GM19043 (cell line): Measurements from ENCODE around the gene RBM8A.

ENCODE experiments used
- ATAC-seq: cut with Tn5 transposase; IDR thresholded peaks from one replicate; pipeline ENCODE4 v1.9.1; 2021; ENCODE audit warnings: low read depth; ENCODE audit not compliant: unreplicated experiment

RBM8A gene

DNA sequence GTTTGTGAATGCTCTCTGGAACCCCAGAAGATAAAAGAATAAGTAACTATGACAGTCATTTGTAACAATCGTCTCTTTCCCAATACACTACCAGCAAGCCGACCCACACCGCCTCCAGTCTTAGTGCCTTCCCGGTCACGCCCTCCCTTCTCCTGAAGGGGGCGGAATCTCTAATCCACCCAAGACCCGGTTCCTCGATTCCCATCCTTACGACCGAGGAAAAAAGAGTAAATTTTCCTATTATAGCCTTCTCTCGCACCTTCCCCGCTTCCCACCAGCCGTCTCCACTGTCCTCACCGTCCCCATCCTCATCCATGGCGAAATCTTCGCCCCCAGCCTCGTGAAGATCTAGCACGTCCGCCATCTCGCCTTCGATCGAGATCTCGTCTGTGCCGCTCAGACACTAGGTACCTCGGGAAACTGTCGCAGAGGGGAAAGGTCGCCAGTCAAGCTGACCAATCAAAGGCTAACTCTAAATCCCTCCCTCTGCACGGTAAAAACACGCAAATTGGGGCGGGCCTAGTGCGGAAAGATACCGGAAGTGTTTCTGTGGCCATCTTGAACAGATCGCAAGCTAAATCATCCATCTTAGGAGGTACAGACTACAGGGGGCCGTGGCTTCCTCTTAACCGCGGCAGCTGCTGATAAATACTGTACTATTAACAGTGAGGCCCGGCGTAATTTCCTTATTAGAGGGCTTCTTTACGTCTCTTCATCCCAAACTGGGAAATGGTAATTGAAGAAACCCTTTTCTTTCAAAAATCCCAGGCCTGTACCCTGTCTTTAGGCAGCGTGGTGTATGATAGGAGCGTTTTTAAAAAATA lies at the start of gene RBM8A:
Gene RBM8A (minus strand): TSS at position 422 of the 824 bp plus-strand sequence. CDS start 58 bp downstream, at position 364.
- peak; percentile 96 for ATAC-seq

DNA sequence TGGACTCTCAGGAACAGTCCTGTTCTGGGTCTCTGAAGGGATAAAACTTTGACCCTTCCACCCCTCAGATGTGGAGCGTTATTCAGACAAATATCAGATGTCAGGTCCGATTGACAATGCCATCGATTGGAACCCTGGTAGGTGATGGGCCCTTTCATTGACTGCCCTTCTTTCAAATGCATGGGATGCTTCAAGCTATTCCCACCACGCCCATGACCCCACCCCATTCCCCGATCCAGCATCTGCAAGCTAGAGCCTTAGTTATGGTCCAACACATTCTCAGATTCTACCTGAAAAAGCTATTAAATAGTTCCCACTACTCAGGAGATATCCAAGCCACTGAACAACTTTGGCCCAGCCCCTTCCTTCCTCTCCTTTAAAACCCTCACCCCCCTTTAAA lies 49.7 kb upstream of the RBM8A start:
- ATAC-seq: no peak

DNA sequence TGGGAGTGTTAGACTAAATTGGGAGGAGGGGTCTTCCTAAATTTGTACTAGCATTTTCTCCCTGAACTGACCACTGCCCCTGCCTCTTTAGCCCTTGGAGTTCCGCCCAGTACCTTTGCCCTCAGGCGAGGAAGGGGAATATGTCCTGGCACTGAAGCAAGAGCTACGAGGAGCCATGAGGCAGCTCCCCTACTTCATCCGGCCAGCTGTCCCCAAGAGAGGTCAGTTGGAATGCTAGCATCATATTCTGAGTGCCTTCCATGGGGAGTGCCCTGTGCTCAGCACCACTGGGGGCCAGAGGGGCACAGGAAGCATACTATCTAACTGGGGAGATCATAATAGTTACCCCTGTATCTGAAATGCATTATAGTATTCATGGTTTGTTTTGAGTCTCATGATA lies 47.9 kb upstream of the RBM8A start:
- ATAC-seq: no peak

DNA sequence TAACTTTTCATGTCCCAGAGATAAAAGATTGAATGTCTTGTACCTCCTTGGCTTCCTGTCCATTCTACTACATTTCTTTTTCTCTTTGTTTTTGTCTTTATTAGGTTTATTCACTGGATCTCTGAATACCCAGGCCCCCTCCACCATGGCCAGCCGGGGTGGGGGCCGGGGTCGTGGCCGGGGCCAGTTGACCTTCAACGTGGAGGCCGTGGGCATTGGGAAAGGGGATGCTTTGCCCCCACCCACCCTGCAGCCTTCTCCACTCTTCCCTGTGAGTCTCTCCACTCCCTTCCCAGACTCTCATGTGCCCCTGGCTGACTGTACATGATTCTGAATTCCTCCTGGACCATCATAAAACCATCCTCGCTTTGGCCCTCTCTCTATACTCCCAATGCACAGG lies 47.4 kb upstream of the RBM8A start:
- no peak for ATAC-seq

DNA sequence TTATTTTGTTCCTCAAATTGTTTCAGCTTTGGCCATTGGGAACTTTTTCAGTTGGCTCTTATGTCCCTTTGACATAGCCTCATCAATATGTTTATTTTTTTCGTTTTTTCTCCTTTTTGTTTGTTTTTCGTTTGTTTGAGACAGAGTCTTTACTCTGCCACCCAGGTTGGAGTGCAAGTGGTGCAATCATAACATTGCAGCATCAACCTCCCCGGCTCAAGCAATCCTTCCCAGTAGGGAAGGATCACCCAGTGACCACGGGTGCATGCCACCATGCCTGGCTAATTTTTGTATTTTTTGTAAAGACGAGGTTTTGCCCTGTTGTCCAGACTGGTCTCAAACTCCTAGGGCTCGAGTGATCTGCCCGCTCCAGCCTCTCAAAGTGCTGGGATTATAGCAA lies 45.3 kb upstream of the RBM8A start:
- no peak for ATAC-seq

DNA sequence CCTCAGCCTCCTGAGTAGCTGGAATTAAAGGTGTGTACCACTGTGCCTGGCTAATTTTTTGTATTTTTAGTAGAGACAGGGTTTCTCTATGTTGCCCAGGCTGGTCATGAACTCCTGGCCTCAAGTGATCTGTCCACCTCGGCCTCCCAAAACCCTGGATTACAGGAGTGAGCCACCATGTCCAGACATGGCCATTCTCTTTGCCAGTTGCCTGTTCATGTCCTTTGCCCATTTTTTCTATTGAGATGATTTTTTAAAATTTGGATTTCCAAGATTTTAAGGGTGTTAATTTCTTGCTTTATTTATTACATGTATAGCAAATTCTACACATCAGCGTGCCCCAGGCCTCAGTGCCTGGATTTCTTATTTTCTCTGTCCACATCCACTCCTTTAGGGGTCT lies 40.0 kb upstream of the RBM8A start:
- no peak for ATAC-seq

DNA sequence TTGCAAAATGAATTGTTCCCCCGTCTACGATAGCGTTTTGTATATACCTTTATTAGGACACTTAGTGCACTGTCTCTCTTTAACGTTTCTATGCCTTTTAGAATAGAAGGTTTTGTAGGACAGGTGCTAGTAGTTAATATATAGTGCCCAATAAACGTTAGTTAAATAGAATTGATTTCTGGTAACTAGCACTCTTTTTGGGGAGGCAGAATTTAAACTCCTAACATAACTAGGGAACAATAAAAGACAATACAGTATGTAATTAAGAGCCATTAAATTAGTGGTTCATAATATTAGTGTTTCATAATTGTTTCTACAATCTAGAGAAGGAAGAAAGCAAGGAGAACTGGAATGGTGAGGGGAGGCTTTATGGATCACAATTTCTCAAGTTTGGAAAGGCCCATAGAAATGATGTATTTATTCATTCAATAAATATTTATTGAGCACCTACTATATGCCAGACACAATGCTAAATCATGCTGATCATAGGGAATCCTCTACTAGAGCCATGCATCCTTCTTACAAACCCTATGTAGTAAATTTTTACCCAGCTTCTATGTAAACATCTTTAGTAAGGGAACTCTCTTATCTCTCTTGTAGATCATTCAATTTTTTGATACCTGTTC lies 37.9 kb upstream of the RBM8A start:
- ATAC-seq: no peak

DNA sequence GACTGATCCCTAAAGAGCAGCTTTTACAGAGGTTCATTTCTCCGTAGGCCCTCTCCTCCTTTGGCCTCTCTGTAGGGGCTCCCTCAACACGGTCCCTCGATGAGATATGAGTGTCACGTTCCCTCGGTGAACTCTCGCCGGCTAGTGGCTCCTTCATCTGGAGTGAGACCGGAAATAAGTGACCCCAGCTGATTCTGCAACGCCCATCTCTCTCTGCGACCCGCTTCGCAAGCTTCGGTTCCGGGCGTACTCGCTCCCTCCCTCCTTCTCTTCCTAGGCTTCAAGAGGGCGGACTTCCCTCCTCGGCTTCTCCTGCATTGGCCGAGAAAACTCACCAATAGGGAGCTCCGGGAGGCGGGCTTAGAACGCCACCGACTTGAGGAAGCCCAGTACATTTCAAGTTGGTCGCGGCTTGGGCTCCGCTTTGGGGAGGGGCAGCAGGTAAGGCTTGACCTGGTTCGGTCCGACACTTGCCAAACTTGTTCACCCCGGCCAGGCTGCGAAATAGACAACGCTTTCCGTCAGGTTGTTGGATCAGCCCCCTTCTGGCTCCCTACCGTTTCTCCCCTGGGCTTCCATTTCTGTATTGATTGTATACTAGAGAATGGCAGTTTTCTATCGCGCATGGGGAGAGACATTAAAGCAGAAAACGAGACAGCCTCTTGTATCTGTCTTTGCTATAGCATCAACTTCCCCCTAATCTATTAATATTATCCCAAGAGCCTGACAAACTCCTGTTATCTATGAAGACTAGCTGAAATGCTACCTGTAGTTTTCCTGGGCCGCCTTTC lies 37.2 kb upstream of the RBM8A start, which contains the start of the genes ANKRD34A and POLR3GL:
Gene ANKRD34A (minus strand): TSS at position 248 of the 791 bp plus-strand sequence. CDS start 2,816 bp downstream, outside the sequence.
Gene POLR3GL (plus strand): TSS at position 363 of the 791 bp plus-strand sequence. CDS start 10,176 bp downstream, outside the sequence.
- peak; percentile 91 for ATAC-seq

DNA sequence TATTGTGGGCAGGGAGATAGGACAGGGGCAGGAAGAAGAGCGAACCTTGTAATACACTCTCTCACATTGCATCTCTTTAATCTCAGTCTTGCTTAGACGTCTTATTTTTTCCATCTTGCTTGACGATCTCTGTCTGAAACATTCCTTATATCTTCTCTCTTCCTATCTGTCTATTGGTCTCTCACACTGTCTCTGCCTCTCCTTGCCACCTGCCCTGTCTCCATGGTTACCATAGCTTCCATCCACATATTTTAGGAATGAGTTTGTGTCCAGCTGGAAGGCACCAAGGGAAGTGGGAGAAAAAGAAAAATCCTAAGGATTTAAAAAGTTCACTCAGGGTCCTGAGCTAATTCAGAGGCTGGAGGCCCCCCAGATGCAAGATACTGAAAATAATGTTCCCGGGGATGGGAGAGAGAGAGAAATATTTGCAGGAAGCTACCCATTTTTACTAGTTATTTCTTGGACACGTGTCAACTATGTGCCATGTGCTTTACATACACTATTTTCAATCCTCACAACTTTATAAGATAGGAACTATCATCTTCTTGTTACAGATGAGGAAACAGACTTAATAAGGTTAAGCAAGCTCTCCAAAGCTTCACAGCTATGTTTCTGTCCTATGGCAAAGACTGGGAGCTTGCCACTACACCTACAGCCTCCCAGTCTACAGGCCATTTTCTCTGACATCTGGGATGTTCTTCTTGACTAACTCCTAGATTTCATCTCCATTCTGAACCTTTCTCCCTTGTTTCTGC lies 36.2 kb upstream of the RBM8A start:
- ATAC-seq: no peak

DNA sequence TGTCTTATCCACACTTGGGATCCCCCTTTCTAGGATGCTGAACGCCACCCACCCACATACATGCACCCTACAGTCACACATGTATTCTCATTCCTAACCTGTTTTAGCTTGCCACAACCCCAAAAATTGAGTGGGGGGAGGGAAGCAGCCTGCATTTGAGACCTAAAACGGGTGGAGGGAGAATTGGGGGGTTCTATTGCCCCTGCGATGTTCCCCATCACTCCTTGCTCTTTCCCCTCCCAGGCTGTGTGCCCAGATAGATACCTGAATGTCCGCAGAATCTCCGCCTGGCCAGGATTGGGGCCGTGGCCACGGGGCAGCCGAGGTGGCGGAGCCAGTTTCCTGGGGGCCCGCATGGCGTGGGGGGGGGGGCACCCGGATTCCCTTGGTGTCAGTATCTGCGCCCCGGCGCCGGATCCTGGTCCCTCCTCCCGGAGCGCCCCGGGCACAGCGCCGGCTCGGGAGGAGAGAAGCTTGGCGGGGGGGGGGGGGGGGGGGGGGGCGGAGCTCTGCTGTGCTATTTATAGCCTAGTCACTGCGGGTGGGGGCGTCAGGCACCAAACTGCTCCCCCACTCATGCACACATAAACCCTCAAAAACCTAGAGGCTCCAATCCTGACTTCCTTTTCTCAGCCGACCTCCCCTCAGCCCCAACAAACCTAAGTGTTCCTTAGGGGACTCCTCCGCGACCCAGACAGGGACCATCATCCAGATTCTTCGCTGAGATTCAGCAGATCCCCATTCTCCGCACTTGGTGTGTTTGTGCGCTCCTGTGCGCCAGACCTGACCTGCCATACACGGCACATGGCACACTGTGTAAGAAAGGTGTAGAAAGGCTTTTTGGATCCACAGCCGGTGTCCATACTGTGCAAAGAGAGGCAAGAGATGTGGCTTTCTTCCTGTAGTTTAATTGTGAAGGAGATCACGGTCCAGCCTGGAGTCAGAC lies 35.1 kb upstream of the RBM8A start:
- ATAC-seq: no peak

DNA sequence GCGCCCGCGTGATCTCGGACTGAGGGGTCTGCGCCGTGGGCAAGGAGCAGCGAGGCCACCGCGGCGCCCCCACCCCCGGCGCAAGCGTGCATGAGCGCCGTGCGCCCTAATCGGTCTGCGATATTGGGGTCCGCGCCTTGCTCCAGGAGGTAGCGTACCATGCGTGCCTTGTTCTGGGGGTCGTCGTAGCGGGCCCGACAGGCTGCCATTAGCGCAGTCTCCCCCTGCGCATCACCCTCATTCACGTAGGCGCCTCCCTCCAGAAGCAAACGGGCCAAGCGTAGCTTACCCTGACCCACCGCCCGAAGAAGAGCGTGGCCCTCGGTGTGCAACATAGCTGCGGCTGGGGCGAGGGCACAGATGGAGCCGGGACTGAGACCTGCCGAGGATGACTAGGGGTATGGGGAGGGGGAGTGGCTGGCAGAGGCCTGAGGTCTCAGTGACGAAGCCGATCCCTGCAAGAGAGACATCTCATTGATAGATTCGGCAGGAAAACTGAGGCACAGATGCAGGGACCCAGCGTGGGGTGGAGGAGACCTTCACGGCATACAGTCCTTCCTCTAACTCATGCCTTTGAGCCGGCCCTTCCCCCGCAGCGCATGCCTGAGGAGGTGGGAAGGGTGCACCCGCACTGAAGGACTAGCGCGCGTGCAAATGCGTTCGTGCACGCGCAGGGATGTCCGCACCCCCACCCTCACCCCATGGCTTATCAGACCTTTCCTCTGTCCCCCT lies 34.3 kb upstream of the RBM8A start:
- ATAC-seq: no peak

DNA sequence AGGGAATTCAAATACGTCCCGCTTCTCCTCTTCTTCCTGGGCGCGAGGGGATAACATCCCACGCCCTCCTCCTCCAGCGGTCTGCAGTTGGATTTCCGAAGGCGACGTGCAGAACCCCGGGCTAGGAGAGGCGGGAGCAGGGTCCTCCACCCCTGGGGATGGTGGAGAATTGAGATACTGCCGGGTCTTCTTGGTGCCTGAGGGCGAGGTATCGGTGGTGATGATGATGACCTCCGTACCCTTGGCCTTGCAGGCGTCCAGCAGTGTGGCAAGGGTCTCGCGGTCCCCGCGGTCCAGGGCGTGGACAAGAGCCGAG lies 33.8 kb upstream of the RBM8A start:
- no peak for ATAC-seq

DNA sequence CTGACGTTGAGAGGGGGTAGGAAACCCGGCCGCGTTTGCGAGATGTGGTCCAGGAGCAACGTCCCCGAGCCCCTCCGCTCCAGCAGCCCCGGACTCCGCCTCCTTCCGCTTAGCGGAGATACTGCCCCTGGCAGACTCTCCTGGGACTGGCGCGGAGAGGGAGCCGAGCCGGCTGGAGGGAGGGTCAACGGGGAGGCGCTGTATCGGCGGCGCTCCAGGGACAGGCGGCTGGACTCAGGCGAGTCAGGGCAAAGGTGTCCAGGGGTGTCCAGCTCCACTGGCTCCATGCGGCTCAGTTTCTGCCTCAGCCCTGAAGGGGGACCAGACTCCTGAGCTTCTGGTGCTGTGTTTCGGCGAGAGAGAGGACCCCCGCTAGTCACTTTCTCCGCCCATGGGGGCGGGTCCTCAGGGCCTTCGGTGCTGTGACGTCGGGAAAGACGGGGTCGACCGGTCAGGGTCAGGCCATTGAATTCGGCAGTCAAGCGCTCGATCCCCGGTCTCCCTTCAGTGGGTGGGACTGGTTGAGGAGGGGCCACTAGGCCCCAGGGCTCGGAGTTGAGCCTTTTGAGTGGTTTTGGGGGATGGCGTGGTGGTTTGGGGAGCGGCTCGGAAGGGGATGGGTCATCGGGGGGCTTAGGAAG lies 33.3 kb upstream of the RBM8A start:
- ATAC-seq: no peak

DNA sequence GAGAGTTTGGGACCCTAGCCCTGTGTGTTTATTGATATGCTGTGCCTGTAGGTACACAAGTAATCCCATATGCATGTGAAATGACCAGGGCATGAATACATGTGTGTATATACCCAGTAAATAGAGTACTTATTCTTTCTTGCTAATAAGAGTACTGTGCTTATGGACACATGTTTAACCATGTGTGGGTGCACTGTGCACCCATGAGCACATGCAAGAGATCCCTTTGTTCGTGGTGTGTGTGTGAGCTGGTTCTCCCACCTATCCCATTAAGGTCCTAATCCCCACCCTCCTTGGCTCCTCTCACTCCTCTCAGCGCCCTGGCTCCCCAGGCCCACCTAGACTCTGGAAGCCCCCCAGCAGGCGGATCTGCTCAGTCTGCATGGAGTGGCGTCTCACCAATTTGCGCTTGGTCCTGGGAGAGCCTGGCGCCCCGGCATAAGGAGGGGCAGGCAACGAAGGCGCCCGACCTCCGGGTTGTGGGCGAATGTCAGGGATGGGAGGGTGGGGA lies 32.7 kb upstream of the RBM8A start:
- no peak for ATAC-seq

DNA sequence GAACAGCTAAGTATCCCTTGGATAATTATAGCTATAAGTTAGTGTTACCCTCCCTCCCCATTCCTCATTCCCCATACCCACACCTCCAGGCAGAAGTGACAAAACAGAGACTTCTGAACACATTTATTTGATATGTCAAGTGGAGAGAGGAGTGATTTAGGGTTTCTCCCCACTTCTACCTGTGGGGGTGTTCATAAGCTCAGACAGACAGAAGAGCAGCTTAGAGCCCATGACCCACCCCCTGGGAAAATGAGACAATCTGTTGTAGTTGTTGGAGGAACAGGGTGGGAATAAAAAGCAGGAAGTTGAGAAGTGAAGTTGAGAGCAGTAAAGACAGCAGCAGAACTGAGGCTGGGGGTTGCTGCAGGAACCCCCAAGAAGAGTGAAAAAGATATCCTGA lies 32.0 kb upstream of the RBM8A start:
- ATAC-seq: no peak

DNA sequence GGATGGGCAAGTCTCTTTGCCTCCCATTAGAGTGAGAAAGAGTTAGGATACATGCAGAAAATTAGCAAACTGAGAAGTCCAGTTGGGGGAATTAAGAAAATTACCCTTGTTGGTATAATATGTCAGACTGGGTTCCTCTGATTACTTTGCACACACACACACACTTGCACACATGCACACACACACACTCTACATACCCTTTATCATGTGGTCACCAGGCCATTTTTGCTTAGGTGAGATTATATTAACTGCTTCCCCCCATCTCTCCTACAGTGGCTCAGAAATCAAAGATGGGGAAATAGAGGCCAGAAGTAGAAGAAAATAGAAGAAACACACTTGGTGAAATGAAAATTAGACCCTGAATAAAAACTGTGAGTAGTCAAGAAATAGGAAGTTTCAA lies 31.4 kb upstream of the RBM8A start:
- ATAC-seq: no peak

DNA sequence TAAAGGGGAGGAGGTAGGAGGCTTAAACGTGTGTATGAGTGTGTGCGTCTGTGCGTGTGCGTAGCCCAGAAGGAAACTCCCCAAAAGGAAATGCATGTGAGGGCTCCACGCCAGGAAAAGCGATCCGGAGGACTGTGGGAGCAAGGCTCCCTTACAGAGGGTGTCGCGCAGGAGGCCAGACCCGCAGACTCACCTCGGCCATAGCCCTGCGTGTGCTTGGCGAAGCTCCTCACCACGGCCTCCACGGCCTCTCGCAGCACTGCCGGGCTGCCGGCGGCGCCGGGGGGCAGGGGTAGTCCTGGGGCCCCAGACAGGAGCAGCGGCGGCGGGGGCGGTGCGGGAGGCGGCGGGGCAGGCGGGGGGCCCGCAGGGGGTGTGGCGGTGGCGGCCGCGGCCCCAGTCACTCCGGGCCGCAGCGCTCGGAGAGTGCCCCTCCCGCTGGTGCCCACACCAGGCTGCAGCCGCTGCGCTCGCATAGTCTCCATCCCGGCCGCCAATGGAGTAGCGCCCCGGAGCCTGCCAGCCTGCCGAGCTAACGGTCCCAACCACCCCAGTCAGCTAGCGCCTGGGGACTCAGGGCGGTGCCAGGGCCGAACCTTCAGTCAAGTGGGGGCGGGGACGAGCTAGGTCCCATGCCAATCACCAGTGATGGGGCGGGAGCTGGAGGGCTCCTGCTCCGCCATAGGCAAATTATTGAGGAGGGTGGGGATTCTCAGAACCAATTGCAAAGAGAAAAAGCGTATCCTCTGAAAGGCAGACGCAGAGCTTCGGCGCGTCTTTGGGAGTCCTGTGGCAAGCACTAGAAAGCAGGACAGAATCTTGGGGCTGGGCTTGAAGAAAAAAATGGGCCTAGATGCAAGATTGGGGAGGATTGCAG lies 30.4 kb upstream of the RBM8A start, which contains the start of gene LIX1L:
Gene LIX1L (minus strand): TSS at position 575 of the 877 bp plus-strand sequence. CDS start 90 bp downstream, at position 485.
- peak; percentile 84 for ATAC-seq
